Testis (tissue), 3 donors: ENCODE measurements around the gene TAF5L. TPM values are rescaled to one million over a fixed set of nuclear protein-coding genes. Genes with fewer than 3 reads are reported as not detected.
A peak's percentile ranks its signal among the peaks of the same experiment; 100 is the strongest.

Experiments used
- DNase-seq: peaks from one replicate; pipeline ENCODE4 v3.0.0-alpha.2; 2019
- H3K27ac ChIP-seq, 2 donors: fragments of 200-600 bp; sonication (generic); one replicate each; pipeline ENCODE4 v1.5.1; 2019
- H3K27me3 ChIP-seq: fragments of 200-600 bp; sonication (generic); one replicate; pipeline ENCODE4 v1.5.1; 2019
- H3K36me3 ChIP-seq: fragments of 200-600 bp; sonication (generic); one replicate; pipeline ENCODE4 v1.5.1; 2017; ENCODE audit warnings: low read depth; ENCODE audit errors: missing control alignments
- H3K4me1 ChIP-seq: fragments of 200-600 bp; sonication (generic); one replicate; pipeline ENCODE4 v1.5.1; 2019
- H3K4me3 ChIP-seq, 2 donors: fragments of 200-600 bp; sonication (generic); one replicate each; pipeline ENCODE4 v1.5.1; 2017 to 2019
- H3K9me3 ChIP-seq: fragments of 200-600 bp; sonication (generic); one replicate; pipeline ENCODE4 v1.5.1; 2017
- POLR2A ChIP-seq: fragments of 450-650 bp; IDR thresholded peaks from one replicate; pipeline ENCODE4 v1.6.1; 2017; ENCODE audit warnings: antibody characterized with exemption, mild to moderate bottlenecking, moderate library complexity
- WGBS, 2 donors: methylation state at CpG; one replicate each; pipeline ENCODE4 v1.1.5; 2018; 5-methylcytosine and 5-hydroxymethylcytosine counted together
- intact Hi-C: fragments of 100-400 bp; cut with DNase I; formaldehyde crosslinking; loops from one replicate; pipeline ENCODE4 v1.15.1; 2023; ENCODE audit warnings: low total_unique reads
- polyA plus RNA-seq: library from polyadenylated mRNA; stranded (reverse); fragments of 350-450 nt; fragmentation: Illumina TruSeq; extraction: RNeasy Lipid Tissue Mini Kit (QIAGEN cat#74804); gene quantifications from one replicate; pipeline ENCODE4 v1.2.3, GENCODE V29; 2014; ENCODE audit warnings: low read depth, low replicate concordance; ENCODE audit not compliant: insufficient read depth
- total RNA-seq, 2 donors: library from RNA; depleted of rRNA; stranded (reverse); fragments of >200 nt; gene quantifications; one replicate each; pipeline ENCODE4 v1.2.3, GENCODE V29; 2016
- TF ChIP-seq, protein P1 (sequence below), 3 experiments: fragments of 450-650 bp in 2 of 3; fragments of 200-600 bp in 1 of 3; sonication (generic) in 1 of 3; IDR thresholded peaks; one replicate each; pipeline ENCODE4 v1.5.1; 2016 to 2019; ENCODE audit warnings: antibody characterized with exemption in 3 of 3, mild to moderate bottlenecking in 2 of 3, moderate library complexity in 1 of 3

TAF5L gene
- total and polyA plus RNA-seq, 3 donors from 2014 or later, result 12.8 to 24.6 (median 18.4) TPM

DNA sequence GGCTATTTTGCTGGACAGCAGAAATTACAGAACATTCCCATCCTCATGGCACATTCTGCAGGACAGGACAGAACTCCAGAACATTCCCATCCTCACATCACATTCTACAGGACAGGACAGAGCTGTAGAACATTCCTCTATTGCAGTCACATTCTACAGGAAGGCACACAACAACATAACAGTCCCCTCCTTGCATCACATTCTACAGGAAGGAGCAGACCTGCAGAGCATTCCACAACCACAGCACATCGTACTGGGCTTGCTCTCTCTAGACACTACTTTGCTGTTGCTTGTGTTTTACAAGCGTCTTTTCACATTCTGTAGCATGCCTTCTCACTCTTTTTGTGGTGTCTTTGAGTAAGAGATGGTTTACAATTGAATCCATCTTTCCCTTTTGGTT lies 40.6 kb downstream of the TAF5L start:
- H3K4me1 ChIP-seq, result no peaks in the 10 kb centered on the region
- H3K36me3 ChIP-seq, result no peaks in the 10 kb centered on the region
- intact Hi-C loops, result no loop called here
- H3K27ac ChIP-seq, result no peak overlapping the region
- H3K9me3 ChIP-seq, result no peaks in the 10 kb centered on the region
- no peaks in the 10 kb centered on the region for H3K27me3 ChIP-seq
- WGBS, 2 donors, result 74 to 75% methylated on average over 2 of the region's 2 CpGs
- no peak for TF ChIP-seq POLR2A
- TF ChIP-seq, protein P1, sequence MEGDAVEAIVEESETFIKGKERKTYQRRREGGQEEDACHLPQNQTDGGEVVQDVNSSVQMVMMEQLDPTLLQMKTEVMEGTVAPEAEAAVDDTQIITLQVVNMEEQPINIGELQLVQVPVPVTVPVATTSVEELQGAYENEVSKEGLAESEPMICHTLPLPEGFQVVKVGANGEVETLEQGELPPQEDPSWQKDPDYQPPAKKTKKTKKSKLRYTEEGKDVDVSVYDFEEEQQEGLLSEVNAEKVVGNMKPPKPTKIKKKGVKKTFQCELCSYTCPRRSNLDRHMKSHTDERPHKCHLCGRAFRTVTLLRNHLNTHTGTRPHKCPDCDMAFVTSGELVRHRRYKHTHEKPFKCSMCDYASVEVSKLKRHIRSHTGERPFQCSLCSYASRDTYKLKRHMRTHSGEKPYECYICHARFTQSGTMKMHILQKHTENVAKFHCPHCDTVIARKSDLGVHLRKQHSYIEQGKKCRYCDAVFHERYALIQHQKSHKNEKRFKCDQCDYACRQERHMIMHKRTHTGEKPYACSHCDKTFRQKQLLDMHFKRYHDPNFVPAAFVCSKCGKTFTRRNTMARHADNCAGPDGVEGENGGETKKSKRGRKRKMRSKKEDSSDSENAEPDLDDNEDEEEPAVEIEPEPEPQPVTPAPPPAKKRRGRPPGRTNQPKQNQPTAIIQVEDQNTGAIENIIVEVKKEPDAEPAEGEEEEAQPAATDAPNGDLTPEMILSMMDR (IDR thresholded peaks at IDR 0.05), result no peak
- H3K4me3 ChIP-seq, result no peak overlapping the region
- no peak for DNase-seq

DNA sequence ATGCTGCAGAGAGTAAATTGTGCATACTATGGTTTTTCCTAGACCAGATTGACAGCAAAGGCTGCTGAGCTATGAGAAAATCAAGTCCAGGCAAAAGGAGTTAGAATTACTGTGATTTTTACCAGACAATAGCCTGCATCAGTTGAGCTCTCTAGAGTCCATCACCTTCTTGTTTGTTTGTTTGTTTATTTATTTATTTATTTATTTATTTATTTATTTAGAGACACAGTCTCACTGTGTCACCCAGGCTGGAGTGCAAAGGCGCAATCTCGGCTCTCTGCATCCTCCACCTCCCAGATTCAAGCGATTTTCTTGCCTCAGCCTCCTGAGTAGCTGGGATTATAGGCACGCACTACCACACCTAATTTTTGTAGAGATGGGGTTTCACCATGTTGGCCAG lies 43.2 kb downstream of the TAF5L start:
- DNase-seq, result no peak
- Histone ChIP-seq H3K36me3 (no peaks in the 10 kb centered on the region), H3K27me3 (no peaks in the 10 kb centered on the region), H3K4me3 (no peak overlapping the region), H3K27ac (no peak overlapping the region), H3K4me1 (peaks cover 12% of the 10 kb centered on the region), H3K9me3 (no peaks in the 10 kb centered on the region)
- 94 to 96% methylated on average over 4 of the region's 4 CpGs for WGBS, 2 donors
- TF ChIP-seq POLR2A, result no peak
- TF ChIP-seq, protein P1 (IDR thresholded peaks at IDR 0.05), result no peak
- intact Hi-C loops, result no loop called here

DNA sequence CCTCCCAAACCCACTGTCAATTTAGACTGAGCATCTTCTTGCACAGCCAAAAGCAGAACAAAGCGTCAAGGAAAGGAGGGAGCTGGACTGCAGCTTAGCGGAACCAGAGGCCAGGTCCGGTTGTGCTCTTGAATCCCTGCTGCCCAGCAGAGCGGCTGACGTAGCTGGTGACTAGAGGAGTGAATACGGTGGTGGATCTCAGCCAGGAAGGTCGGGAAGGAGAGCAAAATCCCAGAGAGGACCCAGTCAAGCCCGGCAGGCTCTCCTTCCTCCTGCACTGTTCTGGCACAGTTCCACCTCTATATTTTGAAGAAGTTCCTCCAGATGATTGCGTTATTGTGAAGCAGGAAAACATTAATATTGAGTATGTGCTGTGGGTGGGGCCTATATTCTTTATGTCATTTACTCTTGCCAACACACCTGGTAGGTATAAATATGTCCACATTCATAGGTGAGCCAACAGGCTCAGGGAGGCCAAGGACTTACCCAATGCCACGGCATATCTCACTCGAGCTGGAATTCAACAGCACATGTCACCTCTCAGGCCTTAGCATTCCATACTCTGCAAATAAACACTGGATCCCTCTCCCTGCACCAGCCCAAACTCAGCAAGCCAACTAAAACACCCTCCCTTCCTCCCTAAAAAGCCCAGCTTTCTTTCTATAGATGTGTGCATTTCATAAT lies 43.8 kb downstream of the TAF5L start:
- 36 to 48% methylated on average over 11 of the region's 11 CpGs for WGBS, 2 donors
- no peaks in the 10 kb centered on the region for H3K9me3 ChIP-seq
- intact Hi-C loops, result no loop called here
- no peaks in the 10 kb centered on the region for H3K36me3 ChIP-seq
- TF ChIP-seq, protein P1 (IDR thresholded peaks at IDR 0.05), result no peak
- TF ChIP-seq POLR2A, result no peak
- H3K27me3 ChIP-seq, result no peaks in the 10 kb centered on the region
- H3K4me1 ChIP-seq, result peaks cover 12% of the 10 kb centered on the region
- DNase-seq, result peak; percentile 59
- H3K27ac ChIP-seq, result no peak overlapping the region
- no peak overlapping the region for H3K4me3 ChIP-seq

DNA sequence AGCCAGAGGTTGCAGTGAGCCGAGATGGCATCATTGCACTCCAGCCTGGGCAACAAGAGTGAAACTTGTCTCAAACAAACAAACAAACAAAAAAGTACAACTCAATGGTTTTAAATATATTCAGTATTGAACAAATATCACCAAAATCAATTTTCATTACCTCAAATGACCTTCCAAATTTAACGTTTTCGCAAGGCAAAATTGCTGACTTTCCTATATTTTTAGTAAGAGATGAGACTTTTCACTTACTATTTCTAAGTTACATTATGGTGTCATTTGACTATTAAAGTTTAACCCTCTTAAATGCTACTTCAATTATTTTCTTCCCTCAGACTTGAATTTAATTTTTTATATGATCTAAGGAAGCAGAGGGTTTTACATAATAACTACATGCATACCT lies 44.4 kb downstream of the TAF5L start:
- Histone ChIP-seq H3K36me3 (no peaks in the 10 kb centered on the region), H3K27ac (no peak overlapping the region)
- 90 to 91% methylated on average over 3 of the region's 3 CpGs for WGBS, 2 donors

More for the DNA sequence above, 44.4 kb downstream of the TAF5L start:
- intact Hi-C loops, result no loop called here
- DNase-seq, result no peak
- Histone ChIP-seq H3K27me3 (no peaks in the 10 kb centered on the region), H3K4me3 (no peak overlapping the region), H3K9me3 (no peaks in the 10 kb centered on the region), H3K4me1 (peaks cover 12% of the 10 kb centered on the region)
- TF ChIP-seq, protein P1 (IDR thresholded peaks at IDR 0.05), result no peak
- TF ChIP-seq POLR2A, result no peak
